CD4-positive, alpha-beta memory T cell (primary cell): Measurements from ENCODE around the gene ASMTL. TPM values are rescaled to one million over a fixed set of nuclear protein-coding genes. Genes with fewer than 3 reads are reported as not detected.
A peak's percentile ranks its signal among the peaks of the same experiment; 100 is the strongest.

Source experiments
- CTCF ChIA-PET: fragments of 350-600 bp; sonication (Branson Sonifier 250); formaldehyde crosslinking; loops from one replicate; lab custom pipeline; 2021; ENCODE audit warnings: inconsistent platforms; ENCODE audit not compliant: partially characterized antibody; lab: Charles Lee
- POLR2A ChIA-PET: fragments of 350-600 bp; sonication (Branson Sonifier 250); formaldehyde crosslinking; loops from one replicate; lab custom pipeline; 2021; ENCODE audit not compliant: partially characterized antibody; lab: Charles Lee
- DNase-seq, 5 donors: peaks; one replicate each; pipeline versions ENCODE4 v3.0.0 to v3.0.0-alpha.2; 2020 to 2022; ENCODE audit warnings: mixed read lengths in 1 of 5
- H3K27ac ChIP-seq: one replicate; pipeline ENCODE4 v1.7.0; 2013; ENCODE audit warnings: low read depth, low read length
- H3K27me3 ChIP-seq: 2 replicates; pipeline ENCODE4 v1.7.0; 2013; ENCODE audit warnings: mild to moderate bottlenecking, low read length, moderate library complexity; ENCODE audit not compliant: insufficient read depth
- H3K36me3 ChIP-seq: 2 replicates; pipeline ENCODE4 v1.7.0; 2013; ENCODE audit warnings: mild to moderate bottlenecking, low read length, moderate library complexity; ENCODE audit not compliant: insufficient read depth
- H3K4me1 ChIP-seq: 2 replicates; pipeline ENCODE4 v1.7.0; 2013; ENCODE audit warnings: mild to moderate bottlenecking, low read length, moderate library complexity; ENCODE audit not compliant: insufficient read depth
- H3K4me3 ChIP-seq, 2 donors: one replicate each; pipeline ENCODE4 v1.7.0; 2013; ENCODE audit warnings: low read length in 2 of 2, mild to moderate bottlenecking in 1 of 2
- H3K9me3 ChIP-seq, 2 donors: one replicate each; pipeline ENCODE4 v1.7.0; 2013; ENCODE audit warnings: low read length in 2 of 2, control low read depth in 1 of 2; ENCODE audit not compliant: control insufficient read depth in 1 of 2
- H3K27ac Mint-ChIP-seq, 7 donors: one replicate each; pipeline ENCODE4 v1.8.0; 2020 to 2021; ENCODE audit warnings: mixed read lengths in 7 of 7, mild to moderate bottlenecking in 6 of 7, inconsistent platforms in 3 of 7, moderate library complexity in 3 of 7
- H3K27me3 Mint-ChIP-seq, 2 donors: one replicate each; pipeline ENCODE4 v1.8.0; 2020 to 2021; ENCODE audit warnings: mixed read lengths in 2 of 2
- H3K36me3 Mint-ChIP-seq, 2 donors: one replicate each; pipeline ENCODE4 v1.8.0; 2020 to 2021; ENCODE audit warnings: mixed read lengths in 2 of 2, inconsistent platforms in 1 of 2, mild to moderate bottlenecking in 1 of 2
- H3K4me1 Mint-ChIP-seq, 4 donors: one replicate each; pipeline ENCODE4 v1.8.0; 2020 to 2021; ENCODE audit warnings: mixed read lengths in 4 of 4, mild to moderate bottlenecking in 1 of 4
- H3K4me3 Mint-ChIP-seq, 8 donors: one replicate each; pipeline ENCODE4 v1.8.0; 2020 to 2021; ENCODE audit warnings: mixed read lengths in 8 of 8, mild to moderate bottlenecking in 7 of 8, moderate library complexity in 6 of 8, inconsistent platforms in 3 of 8
- H3K9me3 Mint-ChIP-seq, 8 donors: one replicate each; pipeline ENCODE4 v1.8.0; 2020 to 2021; ENCODE audit warnings: mixed read lengths in 8 of 8, mild to moderate bottlenecking in 5 of 8, inconsistent platforms in 3 of 8, moderate library complexity in 1 of 8
- intact Hi-C: fragments of 100-400 bp; cut with micrococcal nuclease; formaldehyde crosslinking; loops from one replicate; pipeline ENCODE4 v1.15.1; 2023
- polyA plus RNA-seq, 2 donors: library from polyadenylated mRNA; unstranded; fragments of 300-500 nt; fragmentation: Illumina TruSeq; gene quantifications; one replicate each; pipeline ENCODE4 v1.2.3, GENCODE V29; 2021
- total RNA-seq, 2 experiments: library from RNA; stranded (reverse); gene quantifications; one replicate each; pipeline ENCODE4 v1.2.3, GENCODE V29; 2021

The ASMTL gene
- total and polyA plus RNA-seq, 4 experiments from 2014 or later, result 35.0 to 50.4 (median 36.9) TPM

- Mint-ChIP-seq H3K36me3 (peaks cover 0 to 5% of the 10 kb centered on the region in 2 donors), H3K4me3 (peak overlapping the region in 3 of 8 donors; percentile 3 to 47 (median 16)), H3K27ac (peak overlapping the region in 6 of 7 donors; percentile 49 to 94 (median 72)), H3K27me3 (no peaks in the 10 kb centered on the region), H3K9me3 (no peaks in the 10 kb centered on the region), H3K4me1 (peaks cover 9 to 21% (median 14%) of the 10 kb centered on the region in 4 donors)
- Histone ChIP-seq H3K4me1 (peaks cover 34% of the 10 kb centered on the region), H3K27ac (no peak overlapping the region), H3K9me3 (no peaks in the 10 kb centered on the region), H3K27me3 (no peaks in the 10 kb centered on the region), H3K4me3 (no peak overlapping the region), H3K36me3 (no peaks in the 10 kb centered on the region)
- CTCF ChIA-PET, result no interaction called here
- peak in 1 of 5 donors; percentile 20 for DNase-seq
- POLR2A ChIA-PET, result no interaction called here
- intact Hi-C loops, result no loop called here
Measured at GRCh38 chrX:1455948-1456280, 3.2 kb upstream of the ASMTL start.

- POLR2A ChIA-PET, result no interaction called here
- Mint-ChIP-seq H3K9me3 (peaks cover 0 to 4% (median under 1%) of the 10 kb centered on the region in 8 donors), H3K4me3 (peak overlapping the region; percentile 63 to 80 (median 75)), H3K4me1 (peaks cover 14 to 31% (median 21%) of the 10 kb centered on the region in 4 donors), H3K27ac (peak overlapping the region; percentile 78 to 93 (median 88)), H3K27me3 (no peaks in the 10 kb centered on the region), H3K36me3 (peaks cover 5 to 12% of the 10 kb centered on the region in 2 donors)
- Histone ChIP-seq H3K9me3 (no peaks in the 10 kb centered on the region), H3K27ac (peak overlapping the region; percentile 81), H3K4me3 (peak overlapping the region in 1 of 2 donors; percentile 54), H3K4me1 (peaks cover 43% of the 10 kb centered on the region), H3K36me3 (no peaks in the 10 kb centered on the region), H3K27me3 (no peaks in the 10 kb centered on the region)
- peak; percentile 86 to 90 (median 88) for DNase-seq
- intact Hi-C loops, result loop anchor here (1.0 to 2.0 kb wide), 13 partner anchors 8 to 1237 kb away; partner anchors contain the start of genes AKAP17A, CD99, P2RY8 and PPP2R3B
- CTCF ChIA-PET, result no interaction called here
Measured at GRCh38 chrX:1453951-1454785, 1.5 kb upstream of the ASMTL start.

DNA sequence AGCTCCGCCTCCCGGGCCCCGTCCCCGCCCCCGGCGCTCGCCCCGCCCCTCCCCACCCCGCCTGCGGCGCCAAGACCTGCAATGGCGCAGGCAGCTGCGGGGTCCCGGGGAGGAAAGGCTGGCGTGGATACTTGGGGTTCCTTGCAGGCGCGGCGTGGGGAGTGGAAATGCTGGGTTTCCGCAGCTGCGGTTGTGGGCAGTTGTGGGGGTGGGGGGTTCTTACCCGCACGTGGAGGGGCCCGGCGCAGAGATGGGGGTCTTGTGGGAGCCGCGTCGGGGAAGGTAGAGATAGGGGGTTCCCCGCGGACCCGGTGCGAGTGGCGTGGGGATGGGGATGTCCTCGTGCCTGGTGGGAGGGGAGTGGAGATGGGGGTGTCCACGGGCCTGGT lies 680 bp upstream of the ASMTL start:
- peaks cover 43% of the 10 kb centered on the region for H3K4me1 ChIP-seq
- H3K4me3 ChIP-seq, result peak overlapping the region in 1 of 2 donors; percentile 85
- no peaks in the 10 kb centered on the region for H3K36me3 ChIP-seq
- H3K27ac ChIP-seq, result peak overlapping the region; percentile 81
- peak overlapping the region; percentile 87 to 98 (median 95) for H3K27ac Mint-ChIP-seq
- peak overlapping the region; percentile 83 to 91 (median 88) for H3K4me3 Mint-ChIP-seq
- POLR2A ChIA-PET, result no interaction called here
- intact Hi-C loops, result loop anchor here (1.0 to 2.0 kb wide), 9 partner anchors 61 to 1238 kb away; partner anchors contain the start of genes AKAP17A, CD99, PPP2R3B and SLC25A6
- CTCF ChIA-PET, result no interaction called here
- DNase-seq, result peak; percentile 82 to 96 (median 84)
- H3K9me3 Mint-ChIP-seq, result peaks cover 1 to 12% (median 5%) of the 10 kb centered on the region in 8 donors
- H3K36me3 Mint-ChIP-seq, result peaks cover 13 to 15% of the 10 kb centered on the region in 2 donors
- H3K27me3 Mint-ChIP-seq, result no peaks in the 10 kb centered on the region
- no peaks in the 10 kb centered on the region for H3K9me3 ChIP-seq
- H3K4me1 Mint-ChIP-seq, result peaks cover 17 to 36% (median 24%) of the 10 kb centered on the region in 4 donors
- no peaks in the 10 kb centered on the region for H3K27me3 ChIP-seq

- peaks cover 17 to 40% (median 26%) of the 10 kb centered on the region in 4 donors for H3K4me1 Mint-ChIP-seq
- peaks cover 17 to 27% of the 10 kb centered on the region in 2 donors for H3K36me3 Mint-ChIP-seq
- CTCF ChIA-PET, result no interaction called here
- DNase-seq, result peak in 1 of 5 donors; percentile 55
- Histone ChIP-seq H3K27me3 (no peaks in the 10 kb centered on the region), H3K4me1 (peaks cover 37% of the 10 kb centered on the region), H3K36me3 (no peaks in the 10 kb centered on the region), H3K27ac (peak overlapping the region; percentile 66), H3K9me3 (no peaks in the 10 kb centered on the region), H3K4me3 (peak overlapping the region; percentile 78 to 94)
- H3K4me3 Mint-ChIP-seq, result peak overlapping the region; percentile 73 to 93 (median 89)
- H3K27me3 Mint-ChIP-seq, result no peaks in the 10 kb centered on the region
- intact Hi-C loops, result loop anchor here (2.0 kb wide), 4 partner anchors 205 to 1157 kb away; partner anchors contain the start of gene PPP2R3B
- peak overlapping the region in 3 of 7 donors; percentile 41 to 97 (median 87) for H3K27ac Mint-ChIP-seq
- peaks cover 2 to 17% (median 14%) of the 10 kb centered on the region in 8 donors for H3K9me3 Mint-ChIP-seq
- POLR2A ChIA-PET, result no interaction called here
Measured at GRCh38 chrX:1451661-1452515, 821 bp downstream of the ASMTL start.

DNA sequence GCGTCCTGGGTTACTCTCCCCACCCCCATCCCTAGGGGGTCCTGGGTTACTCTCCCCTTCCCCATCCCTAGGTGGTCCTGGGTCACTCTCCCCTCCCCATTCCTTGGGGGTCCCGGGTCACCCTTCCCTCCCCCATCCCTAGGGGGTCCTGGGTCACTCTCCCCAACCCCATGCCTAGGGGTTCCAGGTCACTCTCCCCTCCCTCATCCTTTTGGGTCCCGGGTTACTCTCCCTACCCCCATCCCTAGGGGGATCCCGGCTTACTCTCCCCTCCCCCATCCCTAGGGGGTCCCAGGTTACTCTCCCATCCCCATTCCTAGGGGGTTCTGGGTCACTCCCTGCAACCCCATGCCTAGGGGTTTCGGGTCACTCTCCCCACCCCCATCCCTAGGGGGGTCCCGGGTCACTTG lies 1.5 kb downstream of the ASMTL start:
- Mint-ChIP-seq H3K27me3 (no peaks in the 10 kb centered on the region), H3K4me1 (peaks cover 17 to 40% (median 26%) of the 10 kb centered on the region in 4 donors), H3K36me3 (peaks cover 19 to 30% of the 10 kb centered on the region in 2 donors), H3K4me3 (peak overlapping the region in 4 of 8 donors; percentile 25 to 91 (median 52)), H3K9me3 (peaks cover 2 to 19% (median 14%) of the 10 kb centered on the region in 8 donors), H3K27ac (peak overlapping the region in 3 of 7 donors; percentile 18 to 62 (median 41))
- no peaks in the 10 kb centered on the region for H3K36me3 ChIP-seq
- H3K27me3 ChIP-seq, result no peaks in the 10 kb centered on the region
- intact Hi-C loops, result no loop called here
- peaks cover 36% of the 10 kb centered on the region for H3K4me1 ChIP-seq
- CTCF ChIA-PET, result no interaction called here
- H3K27ac ChIP-seq, result peak overlapping the region; percentile 66
- no peak for DNase-seq
- no peaks in the 10 kb centered on the region for H3K9me3 ChIP-seq
- no peak overlapping the region for H3K4me3 ChIP-seq
- POLR2A ChIA-PET, result no interaction called here

DNA sequence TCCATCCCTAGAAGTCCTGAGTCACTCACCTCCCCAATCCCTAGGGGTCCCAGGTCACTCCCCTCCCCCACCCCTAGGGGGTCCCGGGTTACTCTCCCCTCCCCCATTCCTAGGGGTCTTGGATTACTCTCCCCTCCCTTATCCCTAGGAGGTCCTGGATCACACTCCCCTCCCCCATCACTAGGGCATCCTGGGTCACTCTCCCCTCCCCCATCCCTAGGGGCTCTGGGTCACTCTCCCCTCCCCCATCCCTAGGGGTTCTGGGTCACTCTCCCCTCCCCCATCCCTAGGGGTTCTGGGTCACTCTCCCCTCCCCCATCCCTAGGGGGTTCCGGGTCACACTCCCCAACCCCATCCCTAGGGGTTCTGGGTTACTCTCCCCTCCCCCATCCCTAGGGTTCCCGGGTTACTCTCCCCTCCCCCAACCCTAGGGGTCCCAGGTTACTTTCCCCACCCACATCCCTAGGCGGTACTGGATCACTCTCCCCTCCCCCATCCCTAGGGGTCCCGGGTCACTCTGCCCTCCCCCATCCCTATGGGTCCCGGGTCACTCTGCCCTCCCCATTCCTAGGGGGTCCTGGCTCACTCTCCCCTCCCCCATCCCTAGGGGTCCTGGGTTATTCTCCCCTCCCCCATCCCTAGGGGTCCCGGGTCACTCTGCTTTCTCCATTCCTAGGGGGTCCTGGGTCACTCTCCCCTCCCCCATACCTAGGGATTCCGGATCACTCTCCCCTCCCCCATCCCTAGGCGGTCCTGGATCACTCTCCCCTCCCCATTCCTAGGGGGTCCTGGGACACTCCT lies 2.1 kb downstream of the ASMTL start:
- intact Hi-C loops, result no loop called here
- no peaks in the 10 kb centered on the region for H3K36me3 ChIP-seq
- no peaks in the 10 kb centered on the region for H3K27me3 ChIP-seq
- ChIA-PET POLR2A (no interaction called here), CTCF (no interaction called here)
- H3K4me3 Mint-ChIP-seq, result peak overlapping the region in 1 of 8 donors; percentile 23
- H3K4me1 Mint-ChIP-seq, result peaks cover 16 to 36% (median 23%) of the 10 kb centered on the region in 4 donors
- H3K36me3 Mint-ChIP-seq, result peaks cover 22 to 34% of the 10 kb centered on the region in 2 donors
- no peaks in the 10 kb centered on the region for H3K27me3 Mint-ChIP-seq
- peak in 1 of 5 donors; percentile 43 for DNase-seq
- H3K9me3 ChIP-seq, result no peaks in the 10 kb centered on the region
- peaks cover 2 to 19% (median 15%) of the 10 kb centered on the region in 8 donors for H3K9me3 Mint-ChIP-seq
- H3K27ac ChIP-seq, result peak overlapping the region; percentile 3
- peaks cover 36% of the 10 kb centered on the region for H3K4me1 ChIP-seq
- no peak overlapping the region for H3K4me3 ChIP-seq
- peak overlapping the region in 1 of 7 donors; percentile 79 for H3K27ac Mint-ChIP-seq
